Endothelial cell of umbilical vein (primary cell): ENCODE measurements around the gene ANKMY1. TPM values are rescaled to one million over a fixed set of nuclear protein-coding genes. Genes with fewer than 3 reads are reported as not detected.

Experiments
- BruUV-seq: library from RNA; stranded (reverse); fragments of 400-500 nt; replicated peaks from 2 replicates; lab custom pipeline; 2021; lab: Mats Ljungman, UMichigan
- CTCF ChIA-PET: fragments of 300-600, 350-600 bp; sonication (Branson Sonifier 250); formaldehyde crosslinking; loops from one replicate; lab custom pipeline; 2021; ENCODE audit warnings: antibody characterized with exemption, inconsistent platforms; lab: Charles Lee
- POLR2A ChIA-PET: fragments of 300-600, 350-600 bp; sonication (Branson Sonifier 250); formaldehyde crosslinking; loops from one replicate; lab custom pipeline; 2021; ENCODE audit warnings: antibody characterized with exemption, inconsistent platforms; lab: Charles Lee
- DNase-seq: peaks from one replicate; pipeline ENCODE4 v3.0.0-alpha.2; 2011; ENCODE audit warnings: low read depth, low spot score
- FAIRE-seq: peaks from 2 replicates; lab custom pipeline; 2011; peaks lifted over from hg19 to GRCh38; lab: Jason Lieb, UNC
- H2AFZ ChIP-seq: 2 replicates; pipeline ENCODE4 v1.6.0; 2012; ENCODE audit warnings: low read depth, low read length, control low read depth, inconsistent platforms
- H3K27ac ChIP-seq: 2 replicates; pipeline ENCODE4 v1.5.1; 2011; ENCODE audit warnings: low read depth, mild to moderate bottlenecking, control low read depth, low read length, moderate library complexity; ENCODE audit not compliant: insufficient read depth
- H3K27me3 ChIP-seq, 2 experiments: 2 replicates each; pipeline versions ENCODE4 v1.6.0 to v1.6.1; 2011; ENCODE audit warnings: low read length in 2 of 2, mixed read lengths in 1 of 2; ENCODE audit not compliant: control insufficient read depth in 2 of 2, insufficient read depth in 2 of 2
- H3K36me3 ChIP-seq, 2 experiments: 2 replicates in 1 of 2; 3 replicates in 1 of 2; pipeline ENCODE4 v1.5.1; 2011; ENCODE audit warnings: low read length in 2 of 2, mild to moderate bottlenecking in 1 of 2, moderate library complexity in 1 of 2; ENCODE audit not compliant: control insufficient read depth in 2 of 2, insufficient read depth in 2 of 2; ENCODE audit errors: extremely low read depth in 1 of 2
- H3K4me1 ChIP-seq: 3 replicates; pipeline ENCODE4 v1.5.1; 2011; ENCODE audit warnings: mild to moderate bottlenecking, low read length; ENCODE audit not compliant: control insufficient read depth, insufficient read depth; ENCODE audit errors: extremely low read depth
- H3K4me2 ChIP-seq: 2 replicates; pipeline ENCODE4 v1.6.1; 2011; ENCODE audit warnings: low read length, control low read depth, mixed read lengths; ENCODE audit not compliant: insufficient read depth
- H3K4me3 ChIP-seq, 3 experiments: fragments of 200-600 bp in 1 of 3; sonication (generic), shearing (Covaris generic) in 1 of 3; replicated peaks in 1 of 3; 2 replicates each; pipeline ENCODE4 v1.5.1; 2011 to 2016; ENCODE audit warnings: control low read depth in 3 of 3, low read length in 3 of 3, mild to moderate bottlenecking in 2 of 3, inconsistent platforms in 1 of 3, low read depth in 1 of 3, moderate library complexity in 1 of 3; ENCODE audit not compliant: insufficient read depth in 1 of 3
- H3K79me2 ChIP-seq: 2 replicates; pipeline ENCODE4 v1.6.0; 2012; ENCODE audit warnings: low read length, inconsistent platforms; ENCODE audit not compliant: control insufficient read depth, insufficient read depth
- H3K9ac ChIP-seq: replicated peaks from 2 replicates; pipeline ENCODE3; 2011; ENCODE audit warnings: low read length, control low read depth; ENCODE audit not compliant: insufficient read depth; ENCODE audit errors: extremely low read depth
- H3K9me1 ChIP-seq: replicated peaks from 3 replicates; pipeline ENCODE4 v1.6.0; 2011; ENCODE audit warnings: mild to moderate bottlenecking, low read length; ENCODE audit not compliant: control insufficient read depth, insufficient read depth; ENCODE audit errors: extremely low read depth
- H3K9me3 ChIP-seq: replicated peaks from 2 replicates; pipeline ENCODE4 v1.5.1; 2012; ENCODE audit warnings: low read length, inconsistent platforms; ENCODE audit not compliant: control insufficient read depth, insufficient read depth
- H4K20me1 ChIP-seq: replicated peaks from 2 replicates; pipeline ENCODE3; 2011; ENCODE audit warnings: mild to moderate bottlenecking, low read length; ENCODE audit not compliant: control insufficient read depth, insufficient read depth; ENCODE audit errors: extremely low read depth
- CTCF ChIP-seq, 2 donors: IDR thresholded peaks; 1 replicate in 1 of 2; 2 replicates in 1 of 2; pipeline ENCODE4 v1.5.1; 2011; ENCODE audit warnings: low read length in 2 of 2, mild to moderate bottlenecking in 2 of 2, moderate library complexity in 2 of 2, control low read depth in 1 of 2, inconsistent platforms in 1 of 2, low read depth in 1 of 2; ENCODE audit not compliant: insufficient read depth in 1 of 2; ENCODE audit errors: extremely low read depth in 1 of 2
- EZH2 ChIP-seq: IDR thresholded peaks from 2 replicates; pipeline ENCODE4 v1.6.1; 2012; ENCODE audit warnings: borderline replicate concordance, low read depth, mild to moderate bottlenecking, moderate library complexity, low read length, inconsistent platforms; ENCODE audit not compliant: severe bottlenecking
- FOS ChIP-seq: IDR thresholded peaks from 2 replicates; pipeline ENCODE4 v1.6.1; 2011; ENCODE audit warnings: mild to moderate bottlenecking, low read length, moderate library complexity, borderline replicate concordance; ENCODE audit not compliant: insufficient read depth
- GATA2 ChIP-seq: IDR thresholded peaks from 2 replicates; pipeline ENCODE4 v1.7.0; 2011; ENCODE audit warnings: low read depth, mild to moderate bottlenecking, moderate library complexity, mixed read lengths, low read length; ENCODE audit not compliant: insufficient read length, insufficient read depth
- JUN ChIP-seq: IDR thresholded peaks from 2 replicates; pipeline ENCODE4 v1.6.1; 2011; ENCODE audit warnings: borderline replicate concordance, low read depth; ENCODE audit not compliant: insufficient read length, insufficient read depth
- MAX ChIP-seq: IDR thresholded peaks from 2 replicates; pipeline ENCODE4 v1.6.1; 2011; ENCODE audit not compliant: insufficient read depth, insufficient read length
- MYC ChIP-seq: IDR thresholded peaks from one replicate; pipeline ENCODE4 v1.6.1; 2011; ENCODE audit warnings: mild to moderate bottlenecking, low read depth, low read length
- POLR2A ChIP-seq: IDR thresholded peaks from 2 replicates; pipeline ENCODE4 v1.6.1; 2012; ENCODE audit warnings: low read depth, mild to moderate bottlenecking, control low read depth, low read length
- POLR2AphosphoS5 ChIP-seq: IDR thresholded peaks from 2 replicates; pipeline ENCODE4 v1.6.1; 2012; ENCODE audit warnings: low read depth, mild to moderate bottlenecking, control low read depth, low read length, moderate library complexity; ENCODE audit not compliant: insufficient read depth
- dilution Hi-C: fragments of 300-500 bp; cut with MboI; formaldehyde crosslinking; loops from one replicate; pipeline ENCODE4 v1.15.0; 2019; ENCODE audit warnings: low sequenced_read_pairs; ENCODE audit not compliant: extremely low pct_ligation_motif_present
- intact Hi-C: fragments of 100-400 bp; cut with micrococcal nuclease; formaldehyde crosslinking; loops from one replicate; pipeline ENCODE4 v1.10.0; 2022
- polyA plus RNA-seq, 4 experiments: library from polyadenylated mRNA; depleted of rRNA in 3 of 4; stranded (reverse) in 3 of 4; unstranded in 1 of 4; fragments of >200 nt; gene quantifications; 2 replicates each; pipeline versions ENCODE4 v1.2.1 to v1.2.3, GENCODE V29; 2011 to 2012; ENCODE audit warnings: missing spikeins in 1 of 4
- total RNA-seq: library from RNA; stranded (reverse); gene quantifications from 2 replicates; pipeline ENCODE4 v1.2.3, GENCODE V29; 2021

ANKMY1 gene
- total and polyA plus RNA-seq, 2 donors (not counting 3 experiments of a cell fraction or from before 2014, with no cell fraction given) = 9.0 to 16.0 TPM

- Histone ChIP-seq H3K36me3 (no peaks in the 10 kb centered on the region), H3K27ac (no peak overlapping the region), H4K20me1 (no peaks in the 10 kb centered on the region), H3K9me1 (no peaks in the 10 kb centered on the region), H3K9ac (no peak overlapping the region), H3K9me3 (no peaks in the 10 kb centered on the region), H3K4me2 (no peak overlapping the region), H3K27me3 (peaks cover 0 to 2% of the 10 kb centered on the region in 2 experiments), H3K4me1 (no peaks in the 10 kb centered on the region), H2AFZ (no peak overlapping the region), H3K4me3 (no peak overlapping the region), H3K79me2 (no peaks in the 10 kb centered on the region)
- no TSS peak for BruUV-seq
- ChIA-PET CTCF (no interaction called here), POLR2A (no interaction called here)
- TF ChIP-seq GATA2 = no peak
- TF ChIP-seq JUN = no peak
- TF ChIP-seq CTCF (IDR thresholded peaks at IDR 0.05; ENCODE audit: extremely low read depth in 1 of 2, insufficient read depth in 1 of 2, low read depth in 1 of 2, low read length in 2 of 2) = no peak
- TF ChIP-seq MAX = no peak
- no peak for TF ChIP-seq MYC
- TF ChIP-seq FOS = no peak
- no peak for TF ChIP-seq POLR2A
- no peak for TF ChIP-seq POLR2AphosphoS5
- TF ChIP-seq EZH2 = no peak
- dilution Hi-C loops = no loop called here
- DNase-seq (no peak), FAIRE-seq (no peak)
- intact Hi-C loops = no loop called here
Observed at GRCh38 chr2:240447934-240448333, 109.9 kb downstream of the ANKMY1 start.
